Stimulated activated CD4-positive, alpha-beta T cell treated with anti-CD3 and anti-CD28 coated beads, Interleukin-12 subunit alpha, Interleukin-12 subunit beta, amount 100 ng/mL, for 24 hours (primary cell): ENCODE data around the gene VEZT.
"Not testable (repeated sequence)": the region's sequence is repeated elsewhere in the genome, so short reads cannot be mapped to it uniquely, and the experiment has no call there.

Experiments
- DNase-seq, 2 experiments: peaks; one replicate each; pipeline ENCODE4 v3.0.0-alpha.2; 2020; ENCODE audit warnings: low read depth in 2 of 2

The VEZT gene

DNA sequence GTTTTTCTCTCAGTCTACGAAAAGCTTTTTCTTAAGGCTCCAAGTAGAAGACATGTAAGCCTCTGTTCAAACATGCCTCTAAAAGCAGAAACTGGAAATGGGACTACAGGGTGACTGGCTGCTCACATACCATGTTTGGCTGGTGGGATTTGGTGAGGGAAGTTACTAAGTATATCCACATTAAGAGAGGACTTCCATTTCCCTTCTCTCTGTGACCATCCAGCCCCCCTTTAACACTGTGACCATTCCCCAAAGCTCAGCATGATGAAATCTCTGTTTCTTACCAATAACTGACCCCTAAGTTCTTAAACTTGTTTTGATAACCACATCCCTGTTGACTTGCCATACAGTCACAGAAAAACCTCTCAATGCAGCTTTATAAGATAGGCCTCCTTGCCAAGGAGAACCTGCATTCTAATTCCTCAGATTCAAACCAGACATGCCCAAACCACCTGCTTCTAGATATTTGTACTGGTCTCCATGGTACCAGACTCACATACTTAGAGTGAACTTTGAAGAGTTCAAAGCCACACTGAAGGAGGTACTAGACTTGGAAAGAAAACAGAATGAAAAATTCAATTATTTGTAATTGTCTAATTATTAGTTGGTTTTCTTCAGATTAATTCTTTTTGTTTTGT is 102.2 kb downstream of the VEZT start:
- DNase-seq: no peak

DNA sequence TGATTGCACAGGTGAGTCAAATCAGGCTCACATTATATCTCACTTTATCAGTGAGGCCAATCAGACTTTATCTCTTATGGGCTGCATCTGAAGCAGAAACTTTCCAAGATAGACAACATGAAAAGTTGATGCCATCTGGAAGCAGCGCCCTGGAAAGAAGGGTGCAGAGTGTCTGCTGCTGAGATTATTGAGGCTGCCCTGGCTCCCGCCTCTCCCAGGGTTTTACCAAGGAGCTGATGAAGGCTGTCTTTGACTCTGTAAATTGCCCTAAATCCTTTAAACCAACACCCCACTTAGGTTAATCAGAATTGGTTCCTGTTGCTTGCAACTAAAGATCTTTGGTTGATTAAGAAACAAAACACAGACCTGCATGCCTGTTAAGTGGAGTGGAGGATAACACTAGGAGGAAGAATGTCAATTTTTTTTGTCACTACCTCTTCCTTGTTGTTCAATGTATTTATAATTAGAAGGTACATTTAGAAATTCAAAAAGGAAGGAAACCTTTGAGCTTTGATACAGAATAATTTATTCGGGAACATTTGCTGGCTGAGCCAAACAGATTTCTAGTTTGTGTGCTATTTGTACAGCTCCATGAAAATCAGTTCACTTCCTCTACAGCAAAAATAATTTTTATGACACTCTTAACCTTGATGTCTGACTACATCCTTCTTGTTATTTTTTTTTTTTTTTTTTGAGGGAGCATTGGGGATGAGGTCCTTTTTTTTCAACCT is 104.1 kb downstream of the VEZT start:
- DNase-seq: no peak

DNA sequence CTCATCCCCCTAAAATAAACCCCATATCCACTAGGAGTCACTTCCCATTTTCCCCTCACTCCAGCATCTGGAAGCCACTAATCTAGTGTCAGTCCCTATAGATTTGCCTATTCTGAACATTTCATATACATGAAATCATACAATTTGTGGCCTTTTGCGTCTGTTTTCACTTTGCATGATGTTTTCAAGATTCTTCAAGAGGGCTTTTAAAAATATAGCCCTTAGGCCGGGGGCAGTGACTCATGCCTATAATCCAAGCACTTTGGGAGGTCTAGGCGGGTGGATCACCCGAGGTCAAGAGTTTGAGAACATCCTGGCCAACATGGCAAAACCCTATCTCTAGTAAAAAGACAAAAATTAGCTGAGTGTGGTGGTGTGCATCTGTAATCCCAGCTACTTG is 104.7 kb downstream of the VEZT start:
- no peak for DNase-seq

DNA sequence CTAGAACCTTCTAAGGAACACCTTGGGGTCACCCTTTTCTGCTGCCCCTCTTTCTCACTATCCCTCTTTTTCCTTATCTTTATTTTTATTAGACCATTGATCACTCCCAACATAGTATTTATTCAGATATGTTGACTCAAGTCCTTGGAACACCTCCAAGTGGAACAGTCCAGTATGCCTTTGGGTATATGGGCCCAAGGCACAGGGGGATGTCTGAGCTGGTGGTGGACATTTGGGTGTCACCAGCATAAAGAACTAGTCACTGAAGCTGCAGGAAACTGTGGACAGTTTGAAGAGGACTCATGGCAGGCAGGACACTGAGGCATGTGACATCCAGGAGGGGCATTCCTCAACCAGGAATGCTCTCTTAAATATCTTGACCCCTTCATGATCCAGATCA is 105.6 kb downstream of the VEZT start:
- no peak for DNase-seq

DNA sequence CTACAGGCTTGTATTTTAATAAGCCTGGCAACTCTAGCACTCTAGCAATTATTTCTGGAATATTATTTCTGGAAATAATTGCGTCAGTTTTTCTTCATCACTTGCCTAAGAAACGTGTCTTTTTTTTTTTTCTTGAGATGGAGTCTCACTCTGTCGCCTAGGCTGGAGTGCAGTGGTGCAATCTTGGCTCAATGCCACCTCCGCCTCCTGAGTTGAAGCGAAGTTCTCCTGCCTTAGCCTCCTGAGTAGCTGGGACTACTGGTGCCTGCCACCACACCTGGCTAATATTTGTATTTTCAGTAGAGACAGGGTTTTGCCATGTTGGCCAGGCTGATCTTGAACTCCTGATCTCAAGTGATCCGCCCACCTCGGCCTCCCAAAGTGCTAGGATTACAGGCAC is 106.6 kb downstream of the VEZT start:
- not testable (repeated sequence) for DNase-seq

DNA sequence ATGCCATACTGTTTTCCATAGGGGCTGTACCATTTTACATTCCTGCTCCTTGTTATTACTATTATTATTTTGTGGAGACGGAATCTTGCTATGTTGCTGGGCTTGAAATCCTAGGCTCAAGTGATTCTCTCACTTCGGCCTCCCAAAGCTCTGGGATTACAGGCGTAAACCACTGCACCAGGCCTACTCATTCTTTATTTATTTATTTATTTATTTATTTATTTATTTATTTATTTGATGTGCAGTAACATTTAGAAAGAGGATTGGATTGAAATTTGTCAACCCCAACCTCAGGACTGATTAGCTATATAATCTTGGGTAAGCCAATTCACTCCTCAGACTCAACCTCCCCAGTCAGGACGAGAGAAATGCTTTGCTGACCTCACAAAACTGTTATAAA is 107.9 kb downstream of the VEZT start:
- no peak for DNase-seq

DNA sequence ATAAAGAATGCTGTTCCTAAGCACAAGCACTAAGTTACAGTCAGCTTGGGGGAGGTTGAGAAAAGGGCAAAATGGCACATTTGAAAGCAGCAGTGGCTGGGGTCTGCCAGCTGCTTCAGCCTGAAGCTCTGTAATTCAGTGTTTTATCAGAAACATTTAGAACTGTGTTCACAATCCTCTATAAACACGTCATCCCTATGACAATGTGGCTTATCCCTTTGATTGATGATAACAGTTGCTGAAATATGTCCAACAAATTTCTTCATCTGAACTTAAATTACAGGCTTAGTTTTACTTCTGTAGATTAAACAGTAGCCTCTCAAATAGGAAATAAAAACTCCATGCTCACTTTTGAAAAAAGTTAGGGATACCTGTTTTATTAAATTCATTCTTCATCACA is 108.8 kb downstream of the VEZT start:
- no peak for DNase-seq

DNA sequence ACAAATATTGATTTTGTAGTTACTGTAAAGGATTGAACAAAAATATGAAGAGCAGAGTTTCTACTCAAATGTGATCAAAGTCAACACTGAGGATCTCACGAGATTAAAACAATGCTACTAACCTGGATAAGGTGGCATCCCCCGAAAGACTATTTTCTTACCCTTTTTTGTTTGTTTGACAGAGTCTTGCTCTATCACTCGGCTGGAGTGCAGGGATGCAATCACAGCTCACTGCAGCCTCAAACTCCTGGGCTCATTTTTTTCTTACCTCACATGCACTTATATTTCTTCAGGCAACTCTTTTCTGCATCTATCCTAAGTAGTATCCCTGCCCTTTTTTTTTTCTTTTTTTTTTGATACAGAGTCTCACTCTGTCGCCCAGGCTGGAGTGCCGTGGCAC is 109.2 kb downstream of the VEZT start:
- DNase-seq: no peak

DNA sequence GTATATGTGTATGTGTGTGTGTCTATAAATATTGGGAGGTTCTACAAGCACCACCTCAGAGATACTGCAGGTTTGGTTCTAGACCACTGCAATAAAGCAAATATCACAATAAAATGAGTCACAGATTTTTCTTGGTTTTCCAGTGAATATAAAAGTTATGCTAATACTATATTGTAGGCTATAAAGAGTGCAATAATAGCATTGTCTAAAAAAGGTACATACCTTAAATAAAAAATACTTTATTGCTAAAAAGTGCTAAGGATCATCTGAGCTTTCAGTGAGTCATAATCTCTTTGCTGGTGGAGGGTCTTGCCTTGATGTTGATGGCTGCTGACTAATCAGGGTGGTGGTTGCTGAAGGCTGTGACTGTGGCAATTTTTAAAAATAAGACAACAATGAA is 111.1 kb downstream of the VEZT start:
- no peak for DNase-seq

DNA sequence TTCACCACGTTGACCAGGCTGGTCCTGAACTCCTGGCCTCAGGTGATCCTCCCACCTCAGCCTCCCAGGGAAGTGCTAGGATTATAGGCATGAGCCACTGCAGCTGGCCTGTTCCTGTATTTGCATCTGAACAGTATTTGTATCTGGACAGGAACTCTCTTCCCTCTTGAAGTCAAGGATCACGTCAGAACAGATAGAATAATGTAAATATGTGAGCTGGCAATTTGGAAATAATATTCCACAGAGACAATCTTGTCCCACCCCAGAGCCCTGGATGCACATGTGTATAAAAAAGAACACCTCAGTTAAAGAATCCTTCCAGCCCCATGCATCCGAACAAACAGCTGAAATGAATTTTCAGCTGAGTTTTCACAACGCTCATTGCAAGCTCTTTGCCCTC is 118.3 kb downstream of the VEZT start:
- no peak for DNase-seq

DNA sequence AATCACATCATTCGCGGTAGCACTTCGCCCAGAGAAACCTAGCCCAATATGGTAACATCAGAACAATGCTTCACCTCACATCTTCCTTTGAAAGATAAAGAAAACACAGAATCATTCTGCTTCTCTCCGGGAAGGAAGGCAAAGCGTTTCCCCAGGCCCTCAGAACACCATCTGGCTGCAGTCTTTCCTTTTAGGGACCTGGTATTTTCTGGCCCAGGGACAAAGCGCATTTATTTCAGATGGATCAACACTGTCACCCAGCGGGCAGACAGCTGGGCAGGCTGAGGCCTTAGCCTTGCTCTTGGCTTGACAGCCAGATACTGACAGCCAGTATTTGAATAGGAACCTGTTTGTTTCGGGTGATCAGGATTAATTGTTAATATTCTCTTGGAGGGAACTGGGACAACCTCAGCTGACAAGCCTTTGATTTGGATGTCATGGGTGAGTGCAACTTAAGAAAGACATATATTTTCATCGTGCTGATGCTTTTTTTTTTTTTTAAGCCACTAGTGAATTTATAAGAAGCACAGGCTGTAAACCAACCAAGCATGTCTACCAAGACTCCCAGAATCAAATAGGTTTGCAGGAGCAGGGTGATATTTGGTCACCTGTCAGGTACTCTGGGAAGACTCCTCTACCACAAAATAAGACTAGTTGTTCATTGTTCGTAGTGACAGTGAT is 118.9 kb downstream of the VEZT start:
- no peak for DNase-seq

DNA sequence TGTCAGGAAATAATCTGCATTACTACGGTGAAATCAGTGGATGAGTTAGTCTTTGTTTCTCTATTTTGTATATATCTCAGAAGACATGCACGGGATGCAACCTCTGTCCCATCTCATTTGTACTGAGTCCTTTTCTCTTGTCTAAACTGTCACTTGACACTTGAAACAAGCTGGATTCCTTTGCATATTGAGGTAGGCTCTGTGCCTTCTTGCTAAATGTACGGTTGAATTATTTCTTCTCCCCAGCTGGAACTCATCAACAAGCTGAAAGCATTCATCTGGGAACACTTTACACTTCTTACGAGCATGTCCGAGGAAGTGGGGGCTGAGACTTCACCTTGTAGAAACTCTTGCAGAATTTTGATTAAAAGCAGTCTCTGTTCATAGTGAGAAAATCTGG is 119.5 kb downstream of the VEZT start:
- no peak for DNase-seq

DNA sequence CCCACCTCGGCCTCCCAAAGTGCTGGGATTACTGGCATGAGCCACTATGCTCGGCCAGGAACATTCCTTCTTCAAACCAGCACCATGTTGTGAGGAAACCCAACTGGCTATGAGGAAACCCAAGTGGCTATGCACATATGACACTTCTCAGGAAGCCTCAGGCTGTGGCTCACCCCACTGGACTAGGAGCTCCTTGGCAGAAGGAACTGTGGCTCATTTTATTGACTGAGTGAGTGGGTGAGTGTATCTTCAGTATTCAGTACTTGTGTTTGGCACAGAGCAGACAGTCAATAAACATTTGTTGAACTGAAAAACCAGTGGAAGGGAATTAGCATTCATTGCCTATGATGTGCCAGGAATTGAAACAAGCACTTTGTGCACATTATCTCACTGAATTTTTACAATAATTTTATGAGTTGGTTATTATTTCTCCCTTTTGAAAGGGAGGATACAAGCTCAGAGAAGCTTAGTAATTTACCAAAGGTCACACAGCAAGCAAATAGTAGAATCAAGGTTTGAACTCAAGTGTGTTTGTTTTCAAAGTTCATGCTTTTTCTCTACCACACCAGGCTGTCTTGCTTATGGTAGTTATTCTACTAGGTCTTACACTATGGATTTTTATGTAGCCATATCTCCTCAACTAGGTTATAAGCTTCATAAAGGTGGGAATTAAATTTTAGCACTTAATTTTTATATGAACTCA is 121.6 kb downstream of the VEZT start:
- DNase-seq: no peak

DNA sequence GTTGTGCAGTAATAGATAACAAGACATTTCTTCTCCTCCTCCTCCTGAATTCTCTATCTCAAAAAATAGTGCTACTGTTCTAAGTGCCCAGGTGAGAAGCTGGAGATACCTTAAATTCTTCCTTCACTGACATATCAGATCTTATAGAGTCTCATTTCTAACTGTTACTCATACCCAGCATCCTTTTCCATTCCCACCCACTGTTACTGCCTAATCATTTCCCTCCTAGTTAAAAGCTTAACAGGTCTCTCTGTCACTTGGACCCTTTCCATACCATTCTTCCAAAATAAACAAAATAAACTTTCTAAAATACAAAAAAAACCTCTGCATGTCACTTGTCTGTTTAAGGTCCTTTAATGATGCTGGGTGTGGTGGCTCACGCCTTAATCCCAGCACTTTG is 124.4 kb downstream of the VEZT start:
- no peak for DNase-seq

DNA sequence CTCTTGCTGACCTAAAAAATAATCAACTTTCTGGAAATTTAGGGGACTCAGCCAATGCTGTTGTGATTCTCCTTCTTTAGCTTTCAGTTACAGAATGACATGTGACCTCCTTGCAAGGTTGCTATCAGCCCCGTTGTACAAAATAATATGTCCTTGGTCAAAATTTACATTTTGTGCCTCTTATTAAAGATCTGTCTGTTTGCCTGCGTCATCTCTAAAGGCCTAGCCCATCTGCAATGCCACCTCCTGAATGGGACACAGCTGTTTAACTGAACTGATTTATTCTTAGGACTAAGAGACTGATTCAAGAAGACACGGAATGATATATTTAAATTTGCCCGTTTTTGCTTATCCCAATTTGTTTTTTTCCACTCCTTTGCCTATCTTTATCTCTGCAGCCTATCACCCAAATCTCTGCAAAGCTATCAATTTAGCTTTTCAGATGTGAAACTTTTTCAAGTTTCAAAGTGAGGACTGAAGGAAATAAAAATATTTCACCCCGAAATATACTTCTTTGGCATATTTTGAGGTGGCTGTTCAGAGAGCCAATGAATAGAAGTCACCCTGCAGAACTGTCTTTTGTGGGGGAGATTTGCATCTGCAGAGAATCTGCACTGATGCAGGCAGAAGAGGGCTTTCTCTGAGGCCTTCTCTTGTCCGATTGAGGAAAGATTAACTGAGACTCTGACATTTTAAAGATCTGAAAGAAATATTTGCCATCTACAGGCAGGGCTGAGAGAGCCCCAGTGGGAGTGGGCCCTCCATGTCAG is 126.0 kb downstream of the VEZT start:
- DNase-seq: no peak

DNA sequence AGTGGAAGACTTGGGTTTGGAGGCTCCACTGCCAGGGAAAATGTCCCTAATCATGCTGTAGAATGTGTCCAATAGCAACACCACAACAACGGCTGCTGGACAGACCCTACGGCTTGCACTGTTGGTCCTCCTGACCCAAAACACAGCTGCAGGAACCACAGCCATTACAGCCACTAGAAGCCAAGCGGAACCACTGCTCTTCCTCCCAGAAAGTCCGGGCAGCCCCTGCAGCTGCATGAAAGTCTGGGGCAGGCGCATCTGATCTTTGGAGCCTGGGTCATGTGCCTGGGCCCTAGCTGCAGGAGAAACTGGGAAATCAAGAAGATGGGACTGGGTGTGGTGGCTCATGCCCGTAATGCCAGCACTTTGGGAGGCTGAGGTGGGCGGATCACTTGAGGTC is 131.7 kb downstream of the VEZT start:
- no peak for DNase-seq

DNA sequence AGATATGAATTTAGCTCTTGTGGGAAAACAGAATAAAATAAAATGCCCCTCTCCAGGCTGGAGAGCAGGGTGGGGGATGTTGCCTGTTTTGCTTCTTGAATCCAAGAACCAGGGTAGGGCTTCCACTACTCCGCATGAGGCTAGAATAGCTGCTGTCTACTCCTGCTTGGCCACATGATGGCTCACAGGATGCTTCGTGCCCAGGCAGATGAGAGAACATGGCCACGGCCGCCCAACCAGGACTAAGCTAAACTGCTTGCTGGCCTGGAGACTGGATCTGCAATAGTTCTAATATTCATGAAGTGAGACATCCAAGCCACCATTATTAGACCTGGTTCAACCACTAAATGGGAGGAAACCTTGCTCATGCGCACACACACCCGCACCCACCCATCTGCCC is 134.1 kb downstream of the VEZT start:
- DNase-seq: no peak
